ENCODE measurements around the gene FAP. TPM values are rescaled to one million over a fixed set of nuclear protein-coding genes. Genes with fewer than 3 reads are reported as not detected.

Gene FAP
- total RNA-seq, 4 donors from 2014 or later: 1.9 to 2.6 (median 2.3) TPM; not detected in 1

DNA sequence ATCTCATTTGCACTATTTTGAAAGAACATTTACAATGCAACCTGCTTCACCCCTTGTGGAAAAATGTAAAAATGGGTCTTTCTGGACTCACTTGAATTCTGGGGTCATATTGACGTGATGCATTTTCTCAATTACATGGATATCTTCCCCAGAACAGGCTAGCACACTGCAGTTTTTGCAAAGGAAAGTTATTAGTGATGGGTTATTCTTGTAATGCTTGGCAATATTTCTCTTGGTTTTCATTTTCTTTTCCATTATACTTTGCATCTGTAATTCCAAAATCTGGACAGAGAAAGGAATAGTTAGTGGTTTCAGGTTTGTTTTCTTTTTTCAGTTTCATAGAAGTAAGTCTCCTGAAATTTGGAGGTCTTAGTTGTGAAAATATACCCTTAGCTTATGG is 24.8 kb upstream of the FAP start:
- DNase-seq: no peak
- H3K36me3 ChIP-seq: peaks cover 0 to 48% (median 4%) of the 10 kb centered on the region in 3 donors
- H3K4me1 ChIP-seq: no peaks in the 10 kb centered on the region
- H3K27me3 ChIP-seq: no peaks in the 10 kb centered on the region
- H3K27ac ChIP-seq: no peak overlapping the region
- TF ChIP-seq, protein P1, sequence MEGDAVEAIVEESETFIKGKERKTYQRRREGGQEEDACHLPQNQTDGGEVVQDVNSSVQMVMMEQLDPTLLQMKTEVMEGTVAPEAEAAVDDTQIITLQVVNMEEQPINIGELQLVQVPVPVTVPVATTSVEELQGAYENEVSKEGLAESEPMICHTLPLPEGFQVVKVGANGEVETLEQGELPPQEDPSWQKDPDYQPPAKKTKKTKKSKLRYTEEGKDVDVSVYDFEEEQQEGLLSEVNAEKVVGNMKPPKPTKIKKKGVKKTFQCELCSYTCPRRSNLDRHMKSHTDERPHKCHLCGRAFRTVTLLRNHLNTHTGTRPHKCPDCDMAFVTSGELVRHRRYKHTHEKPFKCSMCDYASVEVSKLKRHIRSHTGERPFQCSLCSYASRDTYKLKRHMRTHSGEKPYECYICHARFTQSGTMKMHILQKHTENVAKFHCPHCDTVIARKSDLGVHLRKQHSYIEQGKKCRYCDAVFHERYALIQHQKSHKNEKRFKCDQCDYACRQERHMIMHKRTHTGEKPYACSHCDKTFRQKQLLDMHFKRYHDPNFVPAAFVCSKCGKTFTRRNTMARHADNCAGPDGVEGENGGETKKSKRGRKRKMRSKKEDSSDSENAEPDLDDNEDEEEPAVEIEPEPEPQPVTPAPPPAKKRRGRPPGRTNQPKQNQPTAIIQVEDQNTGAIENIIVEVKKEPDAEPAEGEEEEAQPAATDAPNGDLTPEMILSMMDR (IDR thresholded peaks at IDR 0.05): no peak
- no peak for TF ChIP-seq POLR2A (IDR thresholded peaks at IDR 0.05)
- H3K9me3 ChIP-seq: no peaks in the 10 kb centered on the region
- no peak overlapping the region for H3K4me3 ChIP-seq

DNA sequence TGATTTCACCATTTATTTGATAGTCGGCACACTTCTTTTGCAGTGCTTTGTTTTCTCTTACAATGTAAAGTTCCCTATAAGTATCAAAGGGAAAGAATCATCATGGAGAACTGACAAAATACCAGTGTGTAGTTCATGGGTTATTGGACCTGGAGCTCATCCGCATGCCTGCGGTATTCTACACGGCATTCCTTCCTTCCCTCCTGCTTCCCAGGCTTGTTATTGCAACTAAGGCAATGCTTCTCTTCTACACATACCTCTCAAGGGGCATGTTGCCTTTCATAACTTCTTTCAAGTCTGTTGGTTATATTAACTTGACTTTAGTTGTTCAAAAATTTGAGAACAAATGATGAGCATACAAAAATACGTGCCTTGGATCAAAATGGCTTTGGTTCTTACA is 24.3 kb upstream of the FAP start:
- Histone ChIP-seq H3K27ac (no peak overlapping the region), H3K36me3 (peaks cover 0 to 45% (median 4%) of the 10 kb centered on the region in 3 donors), H3K27me3 (no peaks in the 10 kb centered on the region), H3K4me1 (no peaks in the 10 kb centered on the region), H3K9me3 (no peaks in the 10 kb centered on the region), H3K4me3 (no peak overlapping the region)
- TF ChIP-seq, protein P1 (IDR thresholded peaks at IDR 0.05): no peak
- TF ChIP-seq POLR2A (IDR thresholded peaks at IDR 0.05): no peak
- no peak for DNase-seq

DNA sequence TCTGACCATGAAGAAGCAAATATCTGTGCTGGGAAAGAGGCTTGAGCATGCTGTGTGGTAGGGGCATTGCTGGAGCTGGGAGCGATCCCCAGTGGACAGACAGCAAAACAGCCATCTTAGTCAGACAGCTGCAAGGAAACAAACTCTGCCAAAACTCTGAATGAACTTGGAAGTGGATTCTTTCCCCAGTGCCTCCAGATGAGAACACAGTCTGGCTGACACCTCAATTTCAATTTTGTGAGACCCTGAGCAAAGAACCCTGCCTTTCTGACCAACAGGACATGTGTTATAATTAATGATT is 23.2 kb upstream of the FAP start:
- no peak overlapping the region for H3K4me3 ChIP-seq
- H3K36me3 ChIP-seq: peaks cover 0 to 34% (median 4%) of the 10 kb centered on the region in 3 donors
- no peaks in the 10 kb centered on the region for H3K27me3 ChIP-seq
- TF ChIP-seq, protein P1 (IDR thresholded peaks at IDR 0.05): no peak
- no peak for TF ChIP-seq POLR2A (IDR thresholded peaks at IDR 0.05)
- no peaks in the 10 kb centered on the region for H3K4me1 ChIP-seq
- no peaks in the 10 kb centered on the region for H3K9me3 ChIP-seq
- no peak overlapping the region for H3K27ac ChIP-seq
- DNase-seq: no peak

DNA sequence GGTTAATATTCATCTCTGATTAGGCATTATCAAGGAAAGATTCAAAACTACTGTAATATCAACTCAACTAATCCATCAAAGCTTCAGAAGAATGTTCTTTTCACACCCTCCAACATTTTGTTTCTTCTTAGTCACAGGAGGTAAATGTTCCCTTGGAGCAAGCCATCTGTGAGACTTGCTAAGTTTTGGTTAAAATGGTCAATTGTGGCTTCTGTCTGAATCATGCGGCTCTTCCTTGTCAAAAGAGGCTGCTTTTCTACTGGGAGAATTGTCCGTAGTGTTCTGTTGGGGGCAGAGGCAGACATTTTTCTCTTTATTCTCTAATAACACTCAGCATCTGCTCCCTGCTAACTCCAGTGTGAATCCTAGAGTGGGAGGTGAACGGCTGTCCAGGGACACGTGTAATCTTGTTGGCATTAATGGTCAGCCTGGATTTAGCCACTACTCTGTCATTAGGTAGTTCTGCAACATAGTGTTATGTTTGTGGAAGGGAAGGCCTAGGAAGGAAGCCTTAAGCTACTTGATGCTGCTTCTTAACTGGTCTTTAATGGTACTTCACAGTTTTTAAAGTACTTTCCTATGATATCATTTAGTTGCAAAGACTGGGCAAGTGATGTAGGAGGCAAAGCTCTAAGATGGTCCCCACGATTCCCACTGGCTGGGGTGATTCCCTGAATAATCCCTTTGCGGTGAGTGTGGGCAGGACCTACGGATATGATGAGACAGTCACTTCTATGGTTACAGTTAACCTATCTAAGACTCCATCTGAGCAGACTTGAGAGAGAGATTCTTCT is 22.6 kb upstream of the FAP start:
- no peaks in the 10 kb centered on the region for H3K27me3 ChIP-seq
- peaks cover 0 to 31% (median 4%) of the 10 kb centered on the region in 3 donors for H3K36me3 ChIP-seq
- H3K4me3 ChIP-seq: no peak overlapping the region
- no peak overlapping the region for H3K27ac ChIP-seq
- H3K4me1 ChIP-seq: no peaks in the 10 kb centered on the region
- TF ChIP-seq, protein P1 (IDR thresholded peaks at IDR 0.05): no peak
- no peak for TF ChIP-seq POLR2A (IDR thresholded peaks at IDR 0.05)
- no peak for DNase-seq
- no peaks in the 10 kb centered on the region for H3K9me3 ChIP-seq

DNA sequence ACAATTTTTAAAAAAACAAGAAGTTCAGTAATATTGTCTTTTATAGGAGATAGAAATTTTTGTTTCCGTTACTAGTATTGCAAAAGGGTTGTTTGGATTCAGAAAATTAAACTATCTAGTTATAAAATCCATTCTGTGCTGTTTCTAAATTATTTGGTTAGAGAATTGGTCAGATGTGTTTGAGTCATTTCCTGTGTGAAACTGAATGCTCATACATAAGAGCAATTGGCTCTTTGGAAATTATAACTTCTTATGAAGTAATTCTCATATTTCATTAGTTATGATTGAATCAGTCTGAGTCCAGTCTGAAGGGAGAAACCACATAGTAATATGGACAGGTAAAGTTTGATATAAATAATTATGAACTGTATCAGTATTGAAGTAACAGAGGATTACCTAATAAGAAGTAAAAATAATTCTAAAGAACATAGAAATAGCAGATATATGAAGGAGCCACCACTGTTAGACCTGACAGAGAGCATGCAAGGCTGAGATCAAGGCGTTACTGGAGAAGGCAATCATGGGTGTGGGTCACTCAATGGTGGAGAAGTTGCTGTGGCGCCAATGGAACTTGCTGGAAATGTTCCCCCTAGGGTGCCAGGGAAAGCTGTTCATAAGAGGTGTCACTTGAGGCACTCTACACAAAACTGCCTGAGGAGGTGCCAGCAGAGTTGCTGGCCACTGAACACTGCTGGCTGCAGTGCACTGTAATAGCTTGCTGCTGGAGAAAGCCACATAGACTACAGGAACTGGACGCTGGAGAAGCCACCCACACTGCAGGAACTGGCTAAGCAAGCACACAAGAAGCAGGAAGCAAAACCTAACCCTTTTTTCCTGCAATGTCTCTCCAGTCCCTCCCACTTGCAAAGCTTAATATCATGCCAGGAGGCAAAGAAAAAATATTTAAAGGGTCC is 18.0 kb upstream of the FAP start:
- Histone ChIP-seq H3K9me3 (no peaks in the 10 kb centered on the region), H3K4me3 (no peak overlapping the region), H3K27me3 (no peaks in the 10 kb centered on the region), H3K36me3 (peaks cover 0 to 5% (median 0%) of the 10 kb centered on the region in 3 donors), H3K27ac (peak overlapping the region in 2 of 4 donors; percentile 9 to 11), H3K4me1 (no peaks in the 10 kb centered on the region)
- peak in 1 of 3 donors; percentile 51 for DNase-seq
- TF ChIP-seq POLR2A (IDR thresholded peaks at IDR 0.05): no peak
- TF ChIP-seq, protein P1 (IDR thresholded peaks at IDR 0.05): no peak
